GM04503 (cell line): ENCODE measurements around the gene USP40.
"Not testable (repeated sequence)": the region's sequence is repeated elsewhere in the genome, so short reads cannot be mapped to it uniquely, and the experiment has no call there.

Experiments used
- DNase-seq: peaks from one replicate; pipeline ENCODE4 v3.0.0-alpha.2; 2012; ENCODE audit warnings: low read depth

USP40 gene, protein sequence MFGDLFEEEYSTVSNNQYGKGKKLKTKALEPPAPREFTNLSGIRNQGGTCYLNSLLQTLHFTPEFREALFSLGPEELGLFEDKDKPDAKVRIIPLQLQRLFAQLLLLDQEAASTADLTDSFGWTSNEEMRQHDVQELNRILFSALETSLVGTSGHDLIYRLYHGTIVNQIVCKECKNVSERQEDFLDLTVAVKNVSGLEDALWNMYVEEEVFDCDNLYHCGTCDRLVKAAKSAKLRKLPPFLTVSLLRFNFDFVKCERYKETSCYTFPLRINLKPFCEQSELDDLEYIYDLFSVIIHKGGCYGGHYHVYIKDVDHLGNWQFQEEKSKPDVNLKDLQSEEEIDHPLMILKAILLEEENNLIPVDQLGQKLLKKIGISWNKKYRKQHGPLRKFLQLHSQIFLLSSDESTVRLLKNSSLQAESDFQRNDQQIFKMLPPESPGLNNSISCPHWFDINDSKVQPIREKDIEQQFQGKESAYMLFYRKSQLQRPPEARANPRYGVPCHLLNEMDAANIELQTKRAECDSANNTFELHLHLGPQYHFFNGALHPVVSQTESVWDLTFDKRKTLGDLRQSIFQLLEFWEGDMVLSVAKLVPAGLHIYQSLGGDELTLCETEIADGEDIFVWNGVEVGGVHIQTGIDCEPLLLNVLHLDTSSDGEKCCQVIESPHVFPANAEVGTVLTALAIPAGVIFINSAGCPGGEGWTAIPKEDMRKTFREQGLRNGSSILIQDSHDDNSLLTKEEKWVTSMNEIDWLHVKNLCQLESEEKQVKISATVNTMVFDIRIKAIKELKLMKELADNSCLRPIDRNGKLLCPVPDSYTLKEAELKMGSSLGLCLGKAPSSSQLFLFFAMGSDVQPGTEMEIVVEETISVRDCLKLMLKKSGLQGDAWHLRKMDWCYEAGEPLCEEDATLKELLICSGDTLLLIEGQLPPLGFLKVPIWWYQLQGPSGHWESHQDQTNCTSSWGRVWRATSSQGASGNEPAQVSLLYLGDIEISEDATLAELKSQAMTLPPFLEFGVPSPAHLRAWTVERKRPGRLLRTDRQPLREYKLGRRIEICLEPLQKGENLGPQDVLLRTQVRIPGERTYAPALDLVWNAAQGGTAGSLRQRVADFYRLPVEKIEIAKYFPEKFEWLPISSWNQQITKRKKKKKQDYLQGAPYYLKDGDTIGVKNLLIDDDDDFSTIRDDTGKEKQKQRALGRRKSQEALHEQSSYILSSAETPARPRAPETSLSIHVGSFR

DNA sequence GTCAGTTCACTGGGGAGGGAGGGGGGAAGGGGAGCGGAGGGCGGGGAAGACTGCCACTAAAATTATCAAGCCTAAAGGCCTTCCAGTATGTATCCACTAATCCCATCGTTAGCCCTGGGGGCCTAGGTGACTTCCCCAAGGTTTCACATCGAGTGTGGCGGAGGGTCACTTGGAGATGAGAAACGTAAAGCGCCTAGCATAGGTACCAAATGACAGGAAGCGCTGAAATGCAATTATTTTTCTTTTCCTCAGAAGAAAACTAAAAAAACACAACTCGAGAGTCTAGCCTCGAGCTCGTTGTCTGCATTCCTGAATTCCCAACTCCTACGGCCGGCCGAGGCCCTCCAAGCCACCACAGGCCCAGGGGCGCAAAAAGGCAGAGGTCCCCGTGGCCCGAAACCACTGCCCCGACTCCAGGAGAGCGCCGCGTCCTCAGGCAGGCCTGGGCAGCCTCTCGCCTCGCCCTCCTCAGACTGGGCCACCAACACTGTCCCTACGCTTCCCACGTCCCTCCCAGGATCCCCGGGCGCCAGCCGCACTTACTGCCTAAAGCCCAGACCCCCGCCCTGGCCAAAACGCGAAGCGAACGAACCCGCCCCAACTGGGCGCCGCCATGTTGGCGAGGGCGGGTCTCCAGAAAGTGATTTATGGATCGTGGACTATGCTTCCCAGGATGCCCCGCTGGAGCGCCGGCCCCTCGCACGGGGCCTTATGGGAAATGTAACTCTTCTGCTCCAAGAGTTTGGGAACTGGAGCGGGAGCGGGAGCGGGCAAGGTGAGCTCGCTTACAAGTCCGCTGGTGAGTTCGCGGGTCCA is at the start of gene USP40:
TSS of gene USP40 (minus strand) at position 642 of the 816 bp plus-strand sequence. CDS start 1,228 bp downstream, outside the sequence.
- peak; percentile 55 for DNase-seq

DNA sequence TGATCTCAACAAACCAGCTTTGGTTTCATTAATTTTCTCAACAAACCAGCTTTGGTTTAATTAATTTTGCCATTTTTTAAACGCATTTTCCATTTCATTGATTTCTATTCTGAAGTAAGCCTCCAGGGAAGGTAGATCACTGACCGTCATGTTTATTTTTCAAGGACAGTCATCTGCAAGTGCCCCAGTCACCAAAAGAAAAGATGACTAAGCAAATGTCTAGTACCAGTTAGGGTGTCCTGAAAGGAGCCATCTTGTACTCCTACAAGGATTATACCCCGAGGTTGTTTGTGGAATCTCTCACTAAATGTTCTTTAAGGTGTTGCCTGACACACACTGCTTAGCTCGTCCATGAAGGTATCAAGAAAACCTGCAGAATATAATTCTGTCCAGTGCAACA is 44.7 kb upstream of the USP40 start:
- DNase-seq = no peak

- DNase-seq = no peak
Observed at GRCh38 chr2:233605680-233606079, 39.1 kb upstream of the USP40 start.

DNA sequence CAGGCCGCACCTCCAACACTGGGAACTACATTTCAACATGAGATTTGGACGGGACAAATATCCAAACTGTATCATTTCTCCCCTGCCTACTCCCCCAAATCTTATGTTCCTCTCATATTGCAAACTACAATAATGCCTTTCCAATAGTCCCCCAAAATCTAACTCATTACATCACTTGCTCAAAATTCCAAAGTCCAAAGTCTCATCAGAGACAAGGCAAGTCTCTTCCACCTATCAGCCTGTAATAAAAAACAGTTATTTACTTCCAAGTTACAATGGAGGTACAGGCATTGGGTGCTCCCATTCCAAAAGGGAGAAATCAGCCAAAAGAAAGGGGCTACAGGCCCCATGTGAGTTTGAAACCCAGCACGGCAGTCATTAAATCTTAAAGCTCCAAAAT is 38.2 kb upstream of the USP40 start:
- DNase-seq = no peak

DNA sequence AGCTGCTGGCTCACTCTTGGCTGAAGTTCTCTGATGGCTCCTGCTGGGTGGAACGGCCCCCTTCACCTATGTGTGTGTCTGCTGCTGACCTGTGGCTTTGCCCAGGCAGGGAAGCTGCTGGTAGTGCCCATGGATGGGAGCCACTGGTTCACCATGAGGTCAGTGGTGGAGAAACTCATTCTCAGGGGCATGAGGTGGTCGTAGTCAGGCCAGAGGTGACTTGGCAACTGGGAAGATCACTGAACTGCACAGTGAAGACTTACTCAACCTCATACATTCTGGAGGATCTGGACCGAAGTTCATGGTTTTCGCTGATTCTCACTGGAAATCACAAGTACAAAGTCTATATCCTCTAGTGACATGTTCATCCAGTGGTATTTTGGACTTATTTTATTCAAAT is 36.9 kb upstream of the USP40 start:
- DNase-seq = no peak

DNA sequence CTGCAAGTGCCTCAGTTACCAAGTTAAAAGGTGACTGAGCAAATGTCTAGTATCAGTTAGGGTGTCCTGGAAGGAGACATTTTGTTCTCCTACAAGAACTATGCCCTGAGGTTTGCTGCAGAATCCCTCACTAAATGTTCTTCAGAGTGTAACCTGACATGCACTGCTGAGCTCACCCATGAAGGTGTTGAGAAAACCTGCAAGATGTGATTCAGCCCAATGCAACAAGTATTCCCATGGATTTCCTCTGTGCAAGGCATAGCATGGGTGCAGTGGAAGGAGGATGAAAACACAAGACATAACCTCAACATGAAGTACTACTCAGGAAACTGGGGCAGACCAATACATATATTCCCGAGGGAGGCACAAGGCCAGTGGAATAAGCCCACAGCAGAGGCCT is 35.5 kb upstream of the USP40 start:
- DNase-seq = no peak

- no peak for DNase-seq
Observed at GRCh38 chr2:233600386-233600785, 33.8 kb upstream of the USP40 start.

DNA sequence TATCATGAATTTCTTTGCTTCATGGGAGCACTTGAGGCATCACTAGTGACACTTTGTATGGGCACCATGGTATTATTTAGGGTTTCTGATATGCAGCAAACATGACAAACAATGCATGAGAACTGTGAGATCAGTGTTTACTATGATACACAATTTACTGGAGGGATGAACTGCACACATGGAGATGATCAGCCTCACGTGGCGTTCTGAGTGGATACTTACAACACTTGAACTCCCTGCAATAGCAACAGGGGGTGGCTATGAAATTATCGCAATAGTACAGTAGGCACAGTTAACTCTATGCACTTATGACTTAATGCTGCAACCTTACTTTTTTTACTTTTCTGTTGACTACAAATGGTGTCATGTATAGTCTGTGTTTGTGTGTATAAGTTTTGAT is 32.4 kb upstream of the USP40 start:
- DNase-seq = no peak

GRCh38 chr2:233597522-233597921 is 30.9 kb upstream of the USP40 start:
- no peak for DNase-seq

GRCh38 chr2:233593201-233593600 is 26.6 kb upstream of the USP40 start:
- DNase-seq = no peak

GRCh38 chr2:233592706-233593105 is 26.1 kb upstream of the USP40 start:
- DNase-seq = not testable (repeated sequence)

DNA sequence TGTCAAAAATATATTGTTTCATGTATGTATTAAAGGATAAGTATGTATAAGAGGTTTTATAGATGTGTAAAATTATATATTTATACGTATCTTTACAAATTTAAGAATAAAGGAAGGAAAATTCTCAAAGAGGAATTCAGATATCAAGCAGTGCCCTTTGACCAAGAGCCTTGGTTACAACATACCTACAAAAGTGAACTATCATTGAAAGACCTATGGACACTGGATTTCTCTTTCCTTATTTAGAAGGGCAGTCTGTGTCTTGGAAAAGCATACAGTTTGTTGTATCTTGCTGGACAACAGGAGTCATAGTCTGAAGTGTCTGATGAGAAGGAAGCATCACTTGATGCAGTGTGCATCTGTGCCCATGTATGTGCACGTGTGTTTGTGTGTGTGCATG is 21.8 kb upstream of the USP40 start:
- no peak for DNase-seq

DNA sequence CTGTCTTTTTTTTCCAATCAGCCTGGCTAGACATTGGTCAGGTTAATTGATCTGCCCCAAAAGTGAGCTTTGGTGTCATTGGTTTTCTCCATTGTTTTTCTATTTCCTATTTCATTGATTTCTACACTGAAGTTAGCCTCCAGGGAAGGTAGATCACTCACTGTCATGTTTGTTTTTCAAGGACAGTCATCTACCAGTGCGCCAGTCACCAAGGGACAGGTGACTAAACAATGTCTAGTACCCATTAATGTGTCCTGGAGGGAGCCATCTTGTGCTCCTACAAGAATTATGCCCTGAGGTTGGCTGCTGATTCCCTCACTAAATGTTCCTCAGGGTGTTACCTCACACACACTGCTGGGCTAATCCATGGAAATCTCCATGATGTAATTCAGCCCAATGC is 17.6 kb upstream of the USP40 start:
- DNase-seq = no peak

- DNase-seq = not testable (repeated sequence)
Observed at GRCh38 chr2:233583217-233583965, 16.8 kb upstream of the USP40 start.

GRCh38 chr2:233577341-233577740 is 10.8 kb upstream of the USP40 start:
- not testable (repeated sequence) for DNase-seq

DNA sequence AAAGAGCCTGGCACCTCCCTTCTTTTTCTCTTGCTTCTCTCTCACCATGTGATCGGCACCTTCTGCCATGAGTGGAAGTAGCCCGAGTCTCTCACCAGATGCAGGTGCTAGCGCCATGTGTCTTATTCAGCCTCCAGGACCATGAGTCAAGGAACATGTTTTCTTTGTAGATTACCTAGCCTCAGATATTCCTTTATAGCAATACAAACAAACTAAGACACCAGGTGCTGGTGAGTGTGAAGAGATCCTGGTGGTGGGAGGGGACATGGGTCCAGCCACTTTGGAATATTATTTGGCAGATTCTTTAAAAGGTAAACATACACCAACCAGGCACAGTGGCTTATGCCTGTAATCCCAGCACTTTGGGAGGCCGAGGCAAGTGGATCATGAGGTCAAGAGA is 5.9 kb upstream of the USP40 start:
- DNase-seq = no peak

- no peak for DNase-seq
Observed at GRCh38 chr2:233571462-233571861, 4.9 kb upstream of the USP40 start.

GRCh38 chr2:233571001-233571400 is 4.4 kb upstream of the USP40 start:
- DNase-seq = no peak

DNA sequence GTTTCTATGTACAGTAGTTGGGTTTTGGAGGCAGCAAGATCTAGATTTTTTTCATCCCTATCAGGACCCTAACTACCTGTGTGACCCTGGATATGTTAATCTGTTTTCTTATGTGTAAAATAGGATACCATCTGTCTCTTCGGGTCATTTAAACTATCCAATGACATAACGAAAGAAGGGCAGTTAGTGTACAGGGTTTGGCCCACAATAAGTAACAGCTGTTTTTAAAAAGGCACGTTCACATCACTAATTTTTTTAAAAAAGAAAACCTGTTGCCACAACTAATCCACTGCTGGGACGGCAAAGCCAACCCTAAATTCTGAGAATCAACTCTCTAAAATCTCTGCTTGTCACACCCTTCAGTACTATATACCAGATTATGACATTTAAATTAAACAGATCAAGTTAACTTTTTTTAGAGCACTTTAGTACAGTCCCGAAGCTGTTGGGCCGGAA is 869 bp downstream of the USP40 start:
- no peak for DNase-seq

DNA sequence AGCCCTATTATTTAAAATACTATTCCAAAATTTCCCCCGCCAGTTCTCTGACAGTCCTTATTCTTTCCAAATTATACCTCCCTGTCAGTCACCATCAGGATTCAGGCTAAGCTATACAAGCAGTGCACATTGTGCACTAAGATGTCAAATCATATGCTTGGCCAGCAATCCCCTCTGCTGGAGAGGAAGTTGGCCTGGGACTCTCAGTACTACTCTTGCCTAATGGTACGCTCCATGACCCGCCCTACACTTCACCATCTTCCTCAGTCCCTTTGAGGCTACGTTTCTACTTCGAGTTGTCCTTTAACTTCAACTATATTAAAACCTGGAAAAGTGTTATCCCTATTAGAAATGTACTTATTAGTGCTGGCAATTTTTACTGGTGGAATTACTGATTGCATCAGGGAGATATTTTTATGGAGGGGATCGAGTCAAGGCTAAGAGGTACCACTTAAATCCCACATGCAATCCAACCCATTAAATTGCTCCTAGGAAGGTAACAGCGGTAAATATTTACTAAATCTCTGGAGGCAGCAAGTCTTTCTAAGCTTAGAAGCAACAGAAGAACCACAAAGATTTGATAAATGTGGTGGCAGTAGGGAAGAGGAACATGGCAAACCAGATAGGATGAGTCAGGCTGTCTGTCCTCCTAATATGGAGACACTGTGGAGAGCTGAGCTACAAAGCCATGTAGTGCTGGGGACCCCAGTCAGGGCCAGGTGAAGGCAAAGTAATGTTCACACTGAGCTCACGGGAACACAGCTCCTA is 2.7 kb downstream of the USP40 start:
- no peak for DNase-seq
